Neural progenitor cell (in vitro differentiated cells): ENCODE results near the gene FRMPD4.

ENCODE experiments used
- CTCF ChIP-seq: fragments of 200-600 bp; sonication (generic); IDR thresholded peaks from 2 replicates; pipeline ENCODE4 v1.5.1; 2017; ENCODE audit warnings: antibody characterized with exemption, mild to moderate bottlenecking
- EZH2phosphoT487 ChIP-seq: fragments of 200-600 bp; sonication (generic); IDR thresholded peaks from 2 replicates; pipeline ENCODE4 v1.6.1; 2017; ENCODE audit warnings: antibody characterized with exemption

- TF ChIP-seq CTCF (no peak), EZH2phosphoT487 (no peak)
Observed at GRCh38 chrX:12089740-12090139, 48.5 kb upstream of the FRMPD4 start.
